Hepatocyte (in vitro differentiated cells): ENCODE measurements around the gene FBXO9. TPM values are rescaled to one million over a fixed set of nuclear protein-coding genes. Genes with fewer than 3 reads are reported as not detected.
"Not testable (repeated sequence)": the region's sequence is repeated elsewhere in the genome, so short reads cannot be mapped to it uniquely, and the experiment has no call there.

ENCODE experiments used
- DNase-seq: peaks from one replicate; pipeline ENCODE4 v3.0.0-alpha.2; 2016; ENCODE audit warnings: low spot score
- H2AFZ ChIP-seq: fragments of 200-600 bp; sonication (generic); 2 replicates; pipeline ENCODE4 v1.6.0; 2016; ENCODE audit warnings: antibody characterized with exemption, mild to moderate bottlenecking
- H3K27ac ChIP-seq: fragments of 200-600 bp; sonication (generic); 2 replicates; pipeline ENCODE4 v1.5.1; 2016; ENCODE audit warnings: mild to moderate bottlenecking
- H3K27me3 ChIP-seq: fragments of 200-600 bp; sonication (generic); 2 replicates; pipeline ENCODE4 v1.6.1; 2016
- H3K36me3 ChIP-seq: fragments of 200-600 bp; sonication (generic); replicated peaks from 2 replicates; pipeline ENCODE4 v1.5.1; 2016; ENCODE audit warnings: low read depth; ENCODE audit not compliant: insufficient read depth
- H3K4me1 ChIP-seq: fragments of 200-600 bp; sonication (generic); 2 replicates; pipeline ENCODE4 v1.5.1; 2016; ENCODE audit warnings: mild to moderate bottlenecking, moderate library complexity; ENCODE audit not compliant: insufficient read depth
- H3K4me2 ChIP-seq: fragments of 200-600 bp; sonication (generic); 2 replicates; pipeline ENCODE4 v1.6.0; 2016
- H3K4me3 ChIP-seq: fragments of 200-600 bp; sonication (generic); 2 replicates; pipeline ENCODE4 v1.5.1; 2016; ENCODE audit warnings: mild to moderate bottlenecking
- H3K79me2 ChIP-seq: fragments of 200-600 bp; sonication (generic); 2 replicates; pipeline ENCODE4 v1.6.0; 2017; ENCODE audit warnings: mild to moderate bottlenecking
- H3K9me2 ChIP-seq: fragments of 200-600 bp; sonication (generic); replicated peaks from 2 replicates; pipeline ENCODE4 v1.6.0; 2017; ENCODE audit warnings: mild to moderate bottlenecking; ENCODE audit not compliant: insufficient read depth
- H3K9me3 ChIP-seq: fragments of 200-600 bp; sonication (generic); 2 replicates; pipeline ENCODE4 v1.5.1; 2016; ENCODE audit warnings: low read depth, mild to moderate bottlenecking
- H4K20me1 ChIP-seq: fragments of 200-600 bp; sonication (generic); 2 replicates; pipeline ENCODE4 v1.6.0; 2016; ENCODE audit warnings: mild to moderate bottlenecking; ENCODE audit not compliant: insufficient read depth, poor library complexity, severe bottlenecking
- CTCF ChIP-seq: fragments of 200-600 bp; sonication (generic); IDR thresholded peaks from 2 replicates; pipeline ENCODE4 v1.5.1; 2016; ENCODE audit warnings: antibody characterized with exemption, mild to moderate bottlenecking; ENCODE audit not compliant: poor library complexity
- EZH2 ChIP-seq: fragments of 200-600 bp; sonication (generic); IDR thresholded peaks from 2 replicates; pipeline ENCODE4 v1.6.1; 2016; ENCODE audit warnings: antibody characterized with exemption, mild to moderate bottlenecking, borderline replicate concordance
- EZH2phosphoT487 ChIP-seq: fragments of 200-600 bp; sonication (generic); IDR thresholded peaks from one replicate; pipeline ENCODE4 v1.6.1; 2018; ENCODE audit warnings: antibody characterized with exemption, mild to moderate bottlenecking, low read depth, moderate library complexity; ENCODE audit not compliant: unreplicated experiment, severe bottlenecking
- WGBS: methylation state at CpG from one replicate; pipeline ENCODE4 v1.1.6; 2016; ENCODE audit warnings: low lambda C conversion rate; ENCODE audit errors: missing lambda C conversion rate; 5-methylcytosine and 5-hydroxymethylcytosine counted together
- polyA plus RNA-seq: library from polyadenylated mRNA; unstranded; fragments of >200 nt; fragmentation: Nextera tagmentation; extraction: Ambion mirVana; gene quantifications from 2 replicates; pipeline ENCODE4 v1.2.1, GENCODE V29; 2016
- total RNA-seq: library from RNA; depleted of rRNA; stranded (reverse); fragments of >200 nt; gene quantifications from 2 replicates; pipeline ENCODE4 v1.2.3, GENCODE V29; 2014

The FBXO9 gene
- total and polyA plus RNA-seq, 2 experiments from 2014 or later = 33.3 to 79.8 TPM

GRCh38 chr6:53045891-53046673 lies 19.1 kb upstream of the FBXO9 start:
- peaks cover 67% of the 10 kb centered on the region for H3K79me2 ChIP-seq
- H3K4me1 ChIP-seq = peaks cover 13% of the 10 kb centered on the region
- no peak for DNase-seq
- H3K9me3 ChIP-seq = no peaks in the 10 kb centered on the region
- H3K4me3 ChIP-seq = no peak overlapping the region
- no peaks in the 10 kb centered on the region for H3K9me2 ChIP-seq
- TF ChIP-seq EZH2phosphoT487 = no peak
- TF ChIP-seq EZH2 = no peak
- no peak for TF ChIP-seq CTCF
- no peak overlapping the region for H3K27ac ChIP-seq
- no peaks in the 10 kb centered on the region for H4K20me1 ChIP-seq
- no peaks in the 10 kb centered on the region for H3K27me3 ChIP-seq
- H3K4me2 ChIP-seq = no peak overlapping the region
- no peak overlapping the region for H2AFZ ChIP-seq
- no peaks in the 10 kb centered on the region for H3K36me3 ChIP-seq
- WGBS = 87% methylated on average over 1 of the region's 1 CpG

GRCh38 chr6:53048431-53049195 lies 16.6 kb upstream of the FBXO9 start:
- Histone ChIP-seq H3K9me2 (no peaks in the 10 kb centered on the region), H3K9me3 (no peaks in the 10 kb centered on the region), H3K4me3 (no peak overlapping the region), H3K36me3 (no peaks in the 10 kb centered on the region), H3K27me3 (no peaks in the 10 kb centered on the region), H2AFZ (no peak overlapping the region), H3K27ac (no peak overlapping the region), H3K4me1 (peaks cover 9% of the 10 kb centered on the region), H4K20me1 (no peaks in the 10 kb centered on the region), H3K79me2 (peaks cover 79% of the 10 kb centered on the region), H3K4me2 (no peak overlapping the region)
- no peak for TF ChIP-seq EZH2phosphoT487
- no peak for DNase-seq
- WGBS = 94% methylated on average over 9 of the region's 9 CpGs

GRCh38 chr6:53049415-53049814 lies 15.8 kb upstream of the FBXO9 start:
- Histone ChIP-seq H3K4me1 (peaks cover 6% of the 10 kb centered on the region), H3K9me2 (no peaks in the 10 kb centered on the region), H3K4me2 (no peak overlapping the region), H3K79me2 (peaks cover 86% of the 10 kb centered on the region), H4K20me1 (no peaks in the 10 kb centered on the region), H2AFZ (no peak overlapping the region), H3K36me3 (no peaks in the 10 kb centered on the region), H3K27me3 (no peaks in the 10 kb centered on the region), H3K4me3 (no peak overlapping the region), H3K9me3 (no peaks in the 10 kb centered on the region), H3K27ac (no peak overlapping the region)
- 74% methylated on average over 1 of the region's 1 CpG for WGBS
- DNase-seq = no peak
- no peak for TF ChIP-seq CTCF
- TF ChIP-seq EZH2phosphoT487 = no peak
- no peak for TF ChIP-seq EZH2

- H3K79me2 ChIP-seq = peaks cover 94% of the 10 kb centered on the region
- H3K9me3 ChIP-seq, H3K27me3 ChIP-seq, H4K20me1 ChIP-seq, H3K4me2 ChIP-seq, H3K9me2 ChIP-seq, DNase-seq, H3K36me3 ChIP-seq, H3K4me3 ChIP-seq, H3K27ac ChIP-seq, H3K4me1 ChIP-seq, H2AFZ ChIP-seq: not testable (repeated sequence)
- 95% methylated on average over 3 of the region's 3 CpGs for WGBS
Measured at GRCh38 chr6:53052152-53052551, 13.1 kb upstream of the FBXO9 start.
